Neural progenitor cell (in vitro differentiated cells): ENCODE results near the gene TMEM30B. TPM values are rescaled to one million over a fixed set of nuclear protein-coding genes. Genes with fewer than 3 reads are reported as not detected.
A peak's percentile ranks its signal among the peaks of the same experiment; 100 is the strongest.

Source experiments
- DNase-seq: peaks from one replicate; pipeline ENCODE4 v3.0.0-alpha.2; 2016; ENCODE audit warnings: low spot score
- H2AFZ ChIP-seq: fragments of 200-600 bp; sonication (generic); replicated peaks from 2 replicates; pipeline ENCODE4 v1.6.1; 2016; ENCODE audit warnings: antibody characterized with exemption
- H3F3A ChIP-seq: fragments of 200-600 bp; sonication (generic); 2 replicates; pipeline ENCODE4 v1.6.1; 2016; ENCODE audit warnings: antibody characterized with exemption, low read depth
- H3K27ac ChIP-seq: fragments of 200-600 bp; sonication (generic); 2 replicates; pipeline ENCODE4 v1.5.1; 2016; ENCODE audit warnings: mild to moderate bottlenecking
- H3K27me3 ChIP-seq: fragments of 200-600 bp; sonication (generic); 2 replicates; pipeline ENCODE4 v1.6.1; 2016; ENCODE audit warnings: mild to moderate bottlenecking, moderate library complexity
- H3K36me3 ChIP-seq: fragments of 200-600 bp; sonication (generic); 2 replicates; pipeline ENCODE4 v1.5.1; 2016
- H3K4me1 ChIP-seq: fragments of 200-600 bp; sonication (generic); 2 replicates; pipeline ENCODE4 v1.6.1; 2016; ENCODE audit warnings: mixed run types
- H3K4me2 ChIP-seq: fragments of 200-600 bp; sonication (generic); 2 replicates; pipeline ENCODE4 v1.6.1; 2016
- H3K4me3 ChIP-seq: fragments of 200-600 bp; sonication (generic); 2 replicates; pipeline ENCODE4 v1.5.1; 2016
- H3K79me2 ChIP-seq: fragments of 200-600 bp; sonication (generic); 2 replicates; pipeline ENCODE4 v1.6.1; 2016; ENCODE audit warnings: low read depth
- H3K9ac ChIP-seq: fragments of 200-600 bp; sonication (generic); 2 replicates; pipeline ENCODE4 v1.6.1; 2016
- H3K9me3 ChIP-seq: fragments of 200-600 bp; sonication (generic); 2 replicates; pipeline ENCODE4 v1.5.1; 2016; ENCODE audit warnings: low read depth
- H4K20me1 ChIP-seq: fragments of 200-600 bp; sonication (generic); 2 replicates; pipeline ENCODE4 v1.6.1; 2016; ENCODE audit warnings: low read depth
- H3K27ac Mint-ChIP-seq: 3 replicates; pipeline ENCODE4 v1.8.0; 2021; ENCODE audit warnings: mixed read lengths
- H3K27me3 Mint-ChIP-seq: 2 replicates; pipeline ENCODE4 v1.8.0; 2022; ENCODE audit warnings: low read depth, mild to moderate bottlenecking, inconsistent platforms, moderate library complexity, mixed read lengths; ENCODE audit not compliant: insufficient read depth
- H3K36me3 Mint-ChIP-seq: 3 replicates; pipeline ENCODE4 v1.8.0; 2021; ENCODE audit warnings: mixed read lengths
- H3K4me1 Mint-ChIP-seq: 3 replicates; pipeline ENCODE4 v1.8.0; 2021; ENCODE audit warnings: mixed read lengths
- H3K4me3 Mint-ChIP-seq: 3 replicates; pipeline ENCODE4 v1.8.0; 2021; ENCODE audit warnings: mild to moderate bottlenecking, moderate library complexity, mixed read lengths
- H3K9me3 Mint-ChIP-seq: 3 replicates; pipeline ENCODE4 v1.8.0; 2020; ENCODE audit warnings: mixed read lengths
- EZH2 ChIP-seq: fragments of 200-600 bp; sonication (generic); IDR thresholded peaks from 2 replicates; pipeline ENCODE4 v1.6.1; 2017; ENCODE audit warnings: antibody characterized with exemption, mild to moderate bottlenecking, moderate library complexity
- EZH2phosphoT487 ChIP-seq: fragments of 200-600 bp; sonication (generic); IDR thresholded peaks from 2 replicates; pipeline ENCODE4 v1.6.1; 2017; ENCODE audit warnings: antibody characterized with exemption
- total RNA-seq: library from RNA; depleted of rRNA; stranded (reverse); fragments of >200 nt; gene quantifications from 2 replicates; pipeline ENCODE4 v1.2.3, GENCODE V29; 2015; ENCODE audit warnings: low replicate concordance
- TF ChIP-seq, protein P1 (sequence below): fragments of 200-600 bp; sonication (generic); IDR thresholded peaks from 2 replicates; pipeline ENCODE4 v1.5.1; 2017; ENCODE audit warnings: antibody characterized with exemption, mild to moderate bottlenecking

TMEM30B gene
- total RNA-seq, 1 donor from 2014 or later: 0.07 TPM

DNA sequence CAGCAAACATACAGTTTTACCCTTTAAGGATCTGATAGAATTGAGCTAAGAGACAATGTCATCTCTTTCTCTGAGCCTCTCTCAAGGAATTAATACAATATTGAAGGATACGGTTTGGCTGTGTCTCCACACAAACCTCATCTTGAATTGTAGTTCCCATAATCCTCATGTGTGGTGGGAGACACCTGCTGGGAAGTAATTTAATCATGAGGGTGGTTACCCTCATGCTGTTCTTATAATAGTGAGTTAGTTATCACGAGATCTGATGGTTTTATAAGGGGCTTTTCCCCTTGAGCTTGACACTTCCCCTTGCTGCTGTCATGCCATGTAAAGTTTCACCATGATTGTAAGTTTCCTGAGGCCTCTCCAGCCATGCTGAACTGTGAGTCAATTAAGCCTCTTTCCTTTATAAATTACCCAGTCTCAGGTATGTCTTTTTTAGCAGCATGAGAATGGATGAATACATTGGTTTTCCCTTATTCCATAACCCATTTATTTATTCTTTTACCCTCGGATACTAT, 47.6 kb downstream of the TMEM30B start:
- Histone ChIP-seq H3K9ac (no peak overlapping the region), H3K4me1 (peaks cover 14% of the 10 kb centered on the region), H3K27ac (no peak overlapping the region), H3K4me3 (no peak overlapping the region), H2AFZ (no peak overlapping the region), H4K20me1 (no peaks in the 10 kb centered on the region), H3K9me3 (no peaks in the 10 kb centered on the region), H3K27me3 (no peaks in the 10 kb centered on the region), H3K79me2 (no peaks in the 10 kb centered on the region), H3F3A (no peaks in the 10 kb centered on the region), H3K36me3 (no peaks in the 10 kb centered on the region), H3K4me2 (no peak overlapping the region)
- no peak for DNase-seq
- Mint-ChIP-seq H3K4me3 (no peak overlapping the region), H3K9me3 (no peaks in the 10 kb centered on the region), H3K27ac (no peak overlapping the region), H3K36me3 (no peaks in the 10 kb centered on the region), H3K27me3 (peaks cover 10% of the 10 kb centered on the region), H3K4me1 (peaks cover 21% of the 10 kb centered on the region)
- TF ChIP-seq, protein P1, sequence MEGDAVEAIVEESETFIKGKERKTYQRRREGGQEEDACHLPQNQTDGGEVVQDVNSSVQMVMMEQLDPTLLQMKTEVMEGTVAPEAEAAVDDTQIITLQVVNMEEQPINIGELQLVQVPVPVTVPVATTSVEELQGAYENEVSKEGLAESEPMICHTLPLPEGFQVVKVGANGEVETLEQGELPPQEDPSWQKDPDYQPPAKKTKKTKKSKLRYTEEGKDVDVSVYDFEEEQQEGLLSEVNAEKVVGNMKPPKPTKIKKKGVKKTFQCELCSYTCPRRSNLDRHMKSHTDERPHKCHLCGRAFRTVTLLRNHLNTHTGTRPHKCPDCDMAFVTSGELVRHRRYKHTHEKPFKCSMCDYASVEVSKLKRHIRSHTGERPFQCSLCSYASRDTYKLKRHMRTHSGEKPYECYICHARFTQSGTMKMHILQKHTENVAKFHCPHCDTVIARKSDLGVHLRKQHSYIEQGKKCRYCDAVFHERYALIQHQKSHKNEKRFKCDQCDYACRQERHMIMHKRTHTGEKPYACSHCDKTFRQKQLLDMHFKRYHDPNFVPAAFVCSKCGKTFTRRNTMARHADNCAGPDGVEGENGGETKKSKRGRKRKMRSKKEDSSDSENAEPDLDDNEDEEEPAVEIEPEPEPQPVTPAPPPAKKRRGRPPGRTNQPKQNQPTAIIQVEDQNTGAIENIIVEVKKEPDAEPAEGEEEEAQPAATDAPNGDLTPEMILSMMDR: no peak
- no peak for TF ChIP-seq EZH2
- TF ChIP-seq EZH2phosphoT487: no peak

DNA sequence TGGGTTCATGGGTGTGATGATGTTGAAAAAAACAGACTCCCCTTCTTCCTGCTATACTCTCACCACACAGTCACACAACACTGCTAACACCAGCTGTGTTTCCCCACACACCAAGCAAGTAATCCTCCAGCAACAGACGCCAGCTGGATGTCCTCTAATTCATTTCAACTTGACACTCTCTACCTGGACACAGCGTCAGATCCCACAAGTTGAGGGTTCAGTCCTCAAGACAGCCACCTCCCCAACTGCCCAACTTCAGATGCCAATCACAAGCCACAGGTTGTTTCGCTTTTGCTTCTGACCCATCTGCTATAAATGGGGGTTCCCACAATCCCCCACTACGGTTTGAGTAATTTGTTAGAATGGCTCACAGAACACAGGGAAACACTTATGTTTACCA, 49.3 kb downstream of the TMEM30B start:
- no peaks in the 10 kb centered on the region for H3K79me2 ChIP-seq
- Mint-ChIP-seq H3K27me3 (peaks cover 5% of the 10 kb centered on the region), H3K36me3 (no peaks in the 10 kb centered on the region), H3K27ac (no peak overlapping the region), H3K4me1 (peaks cover 21% of the 10 kb centered on the region), H3K4me3 (no peak overlapping the region), H3K9me3 (no peaks in the 10 kb centered on the region)
- no peaks in the 10 kb centered on the region for H3K36me3 ChIP-seq
- no peaks in the 10 kb centered on the region for H3K27me3 ChIP-seq
- no peak for DNase-seq
- H3F3A ChIP-seq: no peaks in the 10 kb centered on the region
- H4K20me1 ChIP-seq: no peaks in the 10 kb centered on the region
- H3K9ac ChIP-seq: no peak overlapping the region
- no peak overlapping the region for H3K4me3 ChIP-seq
- H2AFZ ChIP-seq: no peak overlapping the region
- H3K4me2 ChIP-seq: no peak overlapping the region
- no peaks in the 10 kb centered on the region for H3K9me3 ChIP-seq
- no peak overlapping the region for H3K27ac ChIP-seq
- peaks cover 14% of the 10 kb centered on the region for H3K4me1 ChIP-seq
- TF ChIP-seq, protein P1: no peak
- TF ChIP-seq EZH2phosphoT487: no peak
- no peak for TF ChIP-seq EZH2

DNA sequence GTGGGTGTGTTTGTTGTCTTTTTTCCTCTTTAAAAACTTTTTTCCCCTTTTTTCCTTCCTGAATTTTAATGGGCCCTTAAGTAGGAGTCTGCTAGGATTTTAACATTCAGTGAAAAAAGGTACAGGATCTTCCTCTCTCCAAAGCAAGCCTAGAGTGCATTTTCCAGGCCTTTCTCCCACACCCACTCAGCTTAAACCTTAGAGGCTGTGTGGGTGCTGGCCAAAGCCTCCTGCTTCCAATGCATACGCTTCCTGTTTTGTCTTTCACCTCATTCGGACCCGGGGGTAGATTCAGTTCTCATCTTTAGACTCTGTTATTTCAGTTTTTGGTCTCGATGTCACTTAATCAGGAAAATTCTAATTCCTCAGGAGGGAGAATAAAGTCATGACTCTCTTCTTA, 51.2 kb downstream of the TMEM30B start:
- no peak for DNase-seq
- Mint-ChIP-seq H3K4me3 (no peak overlapping the region), H3K27me3 (peaks cover 2% of the 10 kb centered on the region), H3K36me3 (no peaks in the 10 kb centered on the region), H3K9me3 (no peaks in the 10 kb centered on the region), H3K4me1 (peaks cover 21% of the 10 kb centered on the region), H3K27ac (peak overlapping the region; percentile 2)
- no peaks in the 10 kb centered on the region for H3K27me3 ChIP-seq
- no peak for TF ChIP-seq EZH2
- no peak for TF ChIP-seq EZH2phosphoT487
- TF ChIP-seq, protein P1: no peak
- H3K27ac ChIP-seq: no peak overlapping the region
- no peaks in the 10 kb centered on the region for H3K79me2 ChIP-seq
- no peaks in the 10 kb centered on the region for H3K36me3 ChIP-seq
- H3K9me3 ChIP-seq: no peaks in the 10 kb centered on the region
- H3F3A ChIP-seq: no peaks in the 10 kb centered on the region
- H4K20me1 ChIP-seq: no peaks in the 10 kb centered on the region
- H3K4me1 ChIP-seq: peaks cover 15% of the 10 kb centered on the region
- no peak overlapping the region for H3K9ac ChIP-seq
- H3K4me2 ChIP-seq: peak overlapping the region; percentile 59
- H3K4me3 ChIP-seq: no peak overlapping the region
- no peak overlapping the region for H2AFZ ChIP-seq
